PFSK-1 (cell line): Measurements from ENCODE around the gene TMEM31.

Experiments
- POLR2AphosphoS5 ChIP-seq: IDR thresholded peaks from 2 replicates; pipeline ENCODE4 v1.6.1; 2012; ENCODE audit warnings: low read depth, mild to moderate bottlenecking, control low read depth, low read length, moderate library complexity
- REST ChIP-seq, 2 experiments: IDR thresholded peaks; 2 replicates each; pipeline versions ENCODE4 v1.6.1 to v1.8.0; 2011 to 2012; ENCODE audit warnings: low read depth in 2 of 2, low read length in 2 of 2, control low read depth in 1 of 2, inconsistent platforms in 1 of 2, mild to moderate bottlenecking in 1 of 2, moderate library complexity in 1 of 2; ENCODE audit not compliant: insufficient read depth in 1 of 2
- SIN3A ChIP-seq: IDR thresholded peaks from 2 replicates; pipeline ENCODE4 v1.6.1; 2012; ENCODE audit warnings: mild to moderate bottlenecking, low read length, moderate library complexity, borderline replicate concordance; ENCODE audit not compliant: insufficient read depth

- TF ChIP-seq POLR2AphosphoS5 (no peak), REST (IDR thresholded peaks at IDR 0.05; ENCODE audit: insufficient read depth in 1 of 2, low read depth in 2 of 2, low read length in 2 of 2) (no peak), SIN3A (no peak)
These were observed 13.0 kb upstream of the TMEM31 start for GRCh38 chrX:103697687-103698086.
